HG03108 (cell line): ENCODE results near the gene PSKH1.
A peak's percentile ranks its signal among the peaks of the same experiment; 100 is the strongest.
"Not testable (repeated sequence)": the region's sequence is repeated elsewhere in the genome, so short reads cannot be mapped to it uniquely, and the experiment has no call there.

ENCODE experiments used
- ATAC-seq: cut with Tn5 transposase; IDR thresholded peaks from one replicate; pipeline ENCODE4 v1.9.1; 2021; ENCODE audit warnings: moderate library complexity; ENCODE audit not compliant: unreplicated experiment

PSKH1 gene

DNA sequence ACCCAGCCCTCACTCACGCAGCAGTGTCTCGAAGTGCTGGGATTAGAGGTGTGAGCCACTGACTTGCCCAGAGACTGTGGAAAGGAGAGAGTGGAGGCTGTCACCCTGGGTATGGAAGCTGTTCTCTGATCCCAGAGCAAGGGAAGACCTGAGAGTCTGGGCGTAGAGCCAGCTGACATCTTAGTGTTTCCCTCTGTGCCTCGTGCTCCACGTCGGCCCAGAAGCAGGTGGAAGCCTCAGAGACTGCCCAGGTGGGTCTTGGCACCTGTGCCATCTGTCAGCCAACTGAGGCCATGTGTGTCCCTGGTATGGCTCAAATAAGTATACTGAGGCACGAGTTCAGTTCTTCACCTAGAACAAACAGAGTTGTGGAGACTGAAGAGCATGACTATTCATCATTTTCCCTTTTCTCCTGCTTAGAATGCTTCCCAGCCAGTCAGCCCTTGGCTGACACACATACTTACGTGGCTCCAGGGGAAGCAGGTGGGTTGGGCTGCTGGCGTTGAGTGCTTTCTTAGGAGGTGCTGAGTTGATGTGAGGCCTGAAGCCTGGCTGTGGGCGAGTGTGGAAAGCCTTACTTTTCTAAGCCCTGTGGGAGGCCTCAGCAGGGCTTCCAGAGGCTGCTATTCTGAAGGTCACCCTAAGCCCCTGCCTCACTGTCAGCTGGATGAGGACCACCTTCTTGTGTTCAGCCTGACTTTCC lies 30.5 kb downstream of the PSKH1 start:
- ATAC-seq, result no peak

DNA sequence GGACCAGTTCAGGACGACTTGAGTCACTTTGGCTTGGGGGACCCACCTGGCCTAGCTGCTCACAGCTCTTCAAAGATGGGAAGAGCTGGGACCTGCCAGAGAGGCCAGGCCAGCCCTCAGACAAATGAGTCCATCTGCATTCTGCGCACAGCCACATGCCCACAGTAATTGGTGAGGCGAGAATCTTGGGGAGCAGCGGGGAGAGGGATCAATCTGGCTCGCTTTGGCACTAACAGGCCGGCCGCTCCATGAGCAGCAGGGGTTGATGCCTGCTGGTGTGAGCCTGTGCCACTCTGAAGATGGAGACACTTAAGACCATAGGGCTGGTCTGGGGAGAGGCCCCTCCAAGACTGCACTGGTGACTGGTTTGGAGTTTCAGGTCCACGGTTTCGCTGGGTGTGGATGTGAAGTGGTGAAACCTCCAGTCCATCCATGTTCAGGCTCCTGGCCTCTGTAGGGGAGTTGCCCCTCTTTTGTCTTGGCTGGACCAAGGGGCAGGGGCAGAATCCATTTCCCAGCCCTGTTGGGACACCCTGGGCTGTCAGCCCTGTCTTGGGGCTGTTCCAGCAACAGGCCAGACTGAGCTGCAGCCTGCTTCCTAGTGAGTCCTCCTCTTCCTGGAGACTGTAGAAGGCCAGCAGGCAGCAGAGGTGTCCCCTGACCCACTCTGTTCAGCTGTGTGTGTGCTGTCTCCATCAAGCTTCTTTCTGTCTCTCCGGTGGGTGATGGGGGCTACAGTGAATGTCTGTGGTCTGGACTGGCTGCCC lies 31.3 kb downstream of the PSKH1 start:
- no peak for ATAC-seq

DNA sequence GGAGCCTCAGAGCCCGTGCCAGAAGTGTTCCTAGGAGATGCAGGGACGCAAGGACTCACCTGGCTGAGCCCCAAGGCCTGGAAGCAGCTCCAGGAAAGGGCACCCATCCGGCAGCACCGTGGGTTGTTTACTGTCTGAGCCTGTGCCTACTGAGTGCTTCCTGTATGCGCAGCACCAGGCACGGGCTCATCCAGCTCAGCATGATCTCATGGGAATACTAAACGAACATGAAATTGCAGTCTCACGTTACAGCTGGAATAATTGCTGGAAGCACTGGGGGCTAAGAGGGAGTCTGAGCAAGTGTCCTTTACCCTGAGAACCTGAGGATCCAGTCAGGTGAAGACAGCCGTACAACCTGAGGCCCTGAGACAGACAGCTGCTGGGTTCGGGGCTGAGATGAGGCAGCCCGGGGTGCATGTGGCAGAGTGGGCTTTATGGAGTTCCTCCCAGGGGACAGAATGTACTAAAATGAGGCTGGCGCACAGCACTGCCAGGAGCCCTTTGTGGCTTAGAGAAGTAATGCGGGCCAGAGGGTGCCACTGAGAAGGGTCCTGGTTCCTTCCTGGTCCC lies 33.2 kb downstream of the PSKH1 start:
- no peak for ATAC-seq

DNA sequence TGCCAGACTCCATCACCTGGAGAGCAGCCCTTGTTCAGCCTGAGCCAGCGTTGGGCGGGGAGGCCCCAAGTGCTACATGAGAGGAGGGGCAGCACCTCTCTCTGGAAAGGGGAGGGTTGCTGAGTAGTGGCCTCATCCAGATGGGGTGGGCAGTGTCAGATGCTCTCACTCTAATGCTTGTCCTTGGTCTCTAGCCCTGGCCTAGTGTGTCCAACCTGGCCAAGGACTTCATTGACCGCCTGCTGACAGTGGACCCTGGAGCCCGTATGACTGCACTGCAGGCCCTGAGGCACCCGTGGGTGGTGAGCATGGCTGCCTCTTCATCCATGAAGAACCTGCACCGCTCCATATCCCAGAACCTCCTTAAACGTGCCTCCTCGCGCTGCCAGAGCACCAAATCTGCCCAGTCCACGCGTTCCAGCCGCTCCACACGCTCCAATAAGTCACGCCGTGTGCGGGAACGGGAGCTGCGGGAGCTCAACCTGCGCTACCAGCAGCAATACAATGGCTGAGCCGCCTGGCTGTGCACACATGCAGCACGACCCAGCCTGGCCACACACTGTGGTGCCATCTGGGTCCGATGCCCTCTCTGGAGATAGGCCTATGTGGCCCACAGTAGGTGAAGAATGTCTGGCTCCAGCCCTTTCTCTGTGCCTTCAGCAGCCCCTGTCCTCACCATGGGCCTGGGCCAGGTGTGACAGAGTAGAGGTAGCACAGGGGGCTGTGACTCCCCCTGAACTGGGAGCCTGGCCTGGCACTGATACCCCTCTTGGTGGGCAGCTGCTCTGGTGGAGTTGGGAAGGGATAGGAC lies 34.3 kb downstream of the PSKH1 start:
- ATAC-seq, result no peak

DNA sequence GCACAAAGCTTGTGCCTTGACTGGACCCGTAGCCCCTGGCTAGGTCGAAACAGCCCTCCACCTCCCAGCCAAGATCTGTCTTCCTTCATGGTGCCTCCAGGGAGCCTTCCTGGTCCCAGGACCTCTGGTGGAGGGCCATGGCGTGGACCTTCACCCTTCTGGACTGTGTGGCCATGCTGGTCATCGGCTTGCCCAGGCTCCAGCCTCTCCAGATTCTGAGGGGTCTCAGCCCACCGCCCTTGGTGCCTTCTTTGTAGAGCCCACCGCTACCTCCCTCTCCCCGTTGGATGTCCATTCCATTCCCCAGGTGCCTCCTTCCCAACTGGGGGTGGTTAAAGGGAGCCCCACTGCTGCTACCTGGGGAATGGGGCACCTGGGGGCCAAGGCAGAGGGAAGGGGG lies 35.1 kb downstream of the PSKH1 start:
- no peak for ATAC-seq

DNA sequence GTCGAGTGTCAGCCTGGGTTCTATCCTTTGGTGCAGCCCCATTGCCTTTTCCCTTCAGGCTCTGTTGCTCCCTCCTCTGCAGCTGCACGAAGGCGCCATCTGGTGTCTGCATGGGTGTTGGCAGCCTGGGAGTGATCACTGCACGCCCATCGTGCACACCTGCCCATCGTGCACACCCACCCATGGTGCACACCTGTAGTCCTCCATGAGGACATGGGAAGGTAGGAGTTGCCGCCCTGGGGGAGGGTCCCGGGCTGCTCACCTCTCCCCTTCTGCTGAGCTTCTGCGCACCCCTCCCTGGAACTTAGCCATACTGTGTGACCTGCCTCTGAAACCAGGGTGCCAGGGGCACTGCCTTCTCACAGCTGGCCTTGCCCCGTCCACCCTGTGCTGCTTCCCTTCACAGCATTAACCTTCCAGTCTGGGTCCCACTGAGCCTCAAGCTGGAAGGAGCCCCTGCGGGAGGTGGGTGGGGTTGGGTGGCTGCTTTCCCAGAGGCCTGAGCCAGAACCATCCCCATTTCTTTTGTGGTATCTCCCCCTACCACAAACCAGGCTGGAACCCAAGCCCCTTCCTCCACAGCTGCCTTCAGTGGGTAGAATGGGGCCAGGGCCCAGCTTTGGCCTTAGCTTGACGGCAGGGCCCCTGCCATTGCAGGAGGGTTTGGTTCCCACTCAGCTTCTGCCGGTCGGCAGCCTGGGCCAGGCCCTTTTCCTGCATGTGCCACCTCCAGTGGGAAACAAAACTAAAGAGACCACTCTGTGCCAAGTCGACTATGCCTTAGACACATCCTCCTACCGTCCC lies 35.7 kb downstream of the PSKH1 start:
- ATAC-seq, result no peak

DNA sequence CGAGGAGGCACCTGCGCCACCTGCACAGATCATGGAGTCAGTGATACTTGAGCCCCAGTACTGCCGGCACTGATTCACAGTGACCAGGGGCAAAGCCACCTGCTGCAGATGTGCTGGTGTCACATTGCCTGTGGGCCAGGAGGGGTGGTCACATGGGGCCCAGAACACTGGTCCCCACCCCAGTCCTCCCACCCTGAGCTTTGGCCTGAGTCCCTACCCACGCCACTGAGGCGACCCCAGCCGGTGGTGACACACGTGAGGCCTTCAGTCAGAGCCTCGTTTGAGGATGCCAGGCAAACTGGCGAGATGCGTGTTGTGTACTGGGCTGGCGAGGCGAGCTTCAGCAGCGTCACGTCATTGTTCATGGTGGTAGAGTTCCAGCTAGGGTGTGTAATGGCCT lies 37.1 kb downstream of the PSKH1 start:
- ATAC-seq, result no peak

DNA sequence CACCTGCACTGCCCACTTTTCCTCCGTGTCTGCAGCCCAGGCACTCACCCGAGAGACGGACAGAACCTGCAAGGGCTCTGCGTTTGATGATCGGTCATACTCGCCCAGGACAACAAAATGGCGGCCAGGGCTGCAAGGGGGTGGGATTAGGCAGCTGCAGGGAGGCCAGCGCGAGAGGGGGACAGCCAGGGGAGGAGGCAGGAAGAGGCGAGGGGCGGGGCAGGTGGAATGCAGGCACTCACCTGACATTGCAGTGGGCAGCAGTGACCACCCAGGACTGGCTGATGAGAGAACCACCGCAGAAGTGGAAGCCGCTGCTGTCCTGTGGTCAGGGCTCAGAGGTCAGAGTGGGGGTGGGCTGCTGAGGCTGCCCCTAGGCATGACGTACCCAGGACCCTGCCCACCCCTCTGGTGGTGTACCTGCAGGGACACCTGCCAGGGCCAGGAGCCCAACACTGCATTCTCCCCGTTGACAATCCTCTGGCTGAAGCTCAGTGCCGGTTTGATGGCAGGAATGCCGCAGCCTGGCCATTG lies 37.7 kb downstream of the PSKH1 start:
- no peak for ATAC-seq

DNA sequence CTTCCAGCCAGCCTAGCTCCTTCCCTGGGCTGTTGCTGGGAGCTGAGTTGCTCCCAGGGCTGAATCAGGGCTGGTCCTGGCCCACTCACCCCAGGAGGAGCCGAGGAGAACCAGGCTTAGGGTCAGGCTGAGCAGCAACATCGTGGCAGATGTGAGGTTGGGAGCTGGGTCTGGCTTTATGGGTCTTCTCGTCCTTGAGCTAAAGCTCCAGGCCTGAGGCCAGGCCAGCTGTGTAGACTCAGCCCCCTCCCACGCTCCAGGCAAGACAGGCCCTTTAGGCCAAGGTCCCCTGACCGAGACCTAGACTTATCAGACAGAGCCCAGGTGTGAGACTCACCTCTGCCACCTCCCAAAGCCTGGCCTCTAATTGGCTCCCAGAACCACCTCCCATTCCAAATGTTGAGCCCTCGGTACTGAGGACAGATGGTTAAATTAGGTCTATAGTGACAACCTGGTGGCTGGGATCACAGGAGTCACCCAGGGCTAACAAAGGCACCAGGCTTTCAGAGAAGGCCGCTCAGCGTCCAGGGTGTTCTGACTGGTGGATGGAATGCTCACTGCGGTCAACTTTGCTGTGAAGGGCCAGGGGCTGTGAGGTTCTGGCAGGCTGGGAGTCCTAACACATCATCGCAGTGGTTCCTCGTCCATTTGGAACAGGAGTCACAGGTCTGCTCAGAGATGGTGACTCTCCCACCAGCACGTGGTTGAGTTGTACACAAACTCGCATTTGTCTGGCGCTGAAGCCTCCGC lies 38.8 kb downstream of the PSKH1 start, which contains the start of gene CTRL:
CTRL (minus strand) TSS at position 151 of the 750 bp plus-strand sequence; CDS start at position 141, 10 bp downstream.
- no peak for ATAC-seq

DNA sequence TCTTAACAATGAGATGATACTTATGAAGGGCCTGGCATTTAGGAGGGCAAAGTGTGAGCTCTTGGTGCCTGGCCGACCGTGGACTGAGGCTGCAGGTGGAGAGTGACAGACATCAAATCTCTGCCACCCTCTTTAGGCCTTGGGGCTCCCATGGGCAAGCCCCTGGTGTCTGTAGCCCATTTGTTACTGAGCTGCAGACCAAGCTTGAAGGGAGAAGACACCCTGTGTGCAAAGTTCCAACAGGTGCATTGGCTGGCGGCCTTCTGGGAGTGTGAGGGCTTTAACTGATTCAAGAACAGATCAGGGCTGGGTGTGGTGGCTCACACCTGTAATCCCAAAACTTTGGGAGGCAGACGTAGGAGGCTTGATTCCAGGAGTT lies 39.4 kb downstream of the PSKH1 start:
- ATAC-seq, result no peak

DNA sequence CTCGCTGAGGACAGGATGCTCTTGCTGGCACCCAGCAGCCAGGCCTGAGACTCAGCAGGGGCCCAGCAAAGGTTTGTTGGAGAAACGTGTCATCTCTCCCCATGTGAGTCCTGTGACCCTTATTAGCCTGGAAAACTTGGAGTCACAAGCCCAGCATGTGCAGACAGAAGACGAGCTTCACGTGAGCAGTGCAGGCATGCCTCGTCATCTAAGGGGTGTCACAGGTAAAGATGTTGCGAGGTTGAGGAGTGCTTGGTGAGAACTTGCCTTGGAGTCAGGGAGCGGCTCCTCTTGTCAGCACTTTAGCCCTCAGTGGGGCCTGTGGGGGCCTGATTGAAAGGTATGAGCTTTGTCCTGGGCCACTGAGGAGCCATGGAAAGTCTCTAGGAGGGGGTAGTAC lies 40.8 kb downstream of the PSKH1 start:
- no peak for ATAC-seq

DNA sequence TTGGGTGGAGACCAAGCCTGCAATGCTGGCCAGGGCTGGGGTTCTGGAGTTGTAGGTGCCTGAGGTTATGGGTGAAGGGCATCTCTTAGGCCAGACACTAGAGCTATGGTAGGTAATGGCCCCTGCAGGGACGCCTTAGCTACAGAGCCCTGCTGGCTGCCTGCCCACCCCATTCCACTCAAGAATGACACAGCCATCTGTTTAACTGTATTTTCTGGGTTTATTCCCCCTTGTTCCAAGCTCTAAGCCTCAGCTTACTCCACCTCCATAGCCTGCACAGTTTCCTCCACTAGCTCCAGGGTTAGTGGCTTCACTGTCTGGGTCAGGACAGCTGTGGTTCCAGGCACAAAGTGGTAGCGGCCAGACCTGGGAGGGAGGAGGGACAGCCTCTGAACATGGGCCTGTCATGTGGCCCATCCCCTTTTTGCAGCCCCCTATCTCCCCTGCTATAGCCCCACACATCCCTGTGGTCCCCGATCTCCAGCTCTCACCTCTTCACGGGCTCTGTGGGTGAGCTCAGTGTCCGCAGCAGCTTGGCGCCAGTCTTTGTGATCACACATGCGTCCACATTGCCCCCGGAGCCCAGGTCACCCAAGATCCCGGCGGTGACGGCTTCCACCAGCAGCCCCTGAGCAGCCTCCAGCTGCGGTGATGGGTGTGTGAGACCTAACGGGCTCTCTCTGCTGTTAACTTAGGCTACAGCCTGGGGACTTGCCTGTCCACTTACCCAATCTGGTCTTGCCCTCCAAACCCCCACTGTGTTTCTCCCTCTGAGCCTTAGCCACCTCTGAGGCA lies 41.4 kb downstream of the PSKH1 start:
- no peak for ATAC-seq

DNA sequence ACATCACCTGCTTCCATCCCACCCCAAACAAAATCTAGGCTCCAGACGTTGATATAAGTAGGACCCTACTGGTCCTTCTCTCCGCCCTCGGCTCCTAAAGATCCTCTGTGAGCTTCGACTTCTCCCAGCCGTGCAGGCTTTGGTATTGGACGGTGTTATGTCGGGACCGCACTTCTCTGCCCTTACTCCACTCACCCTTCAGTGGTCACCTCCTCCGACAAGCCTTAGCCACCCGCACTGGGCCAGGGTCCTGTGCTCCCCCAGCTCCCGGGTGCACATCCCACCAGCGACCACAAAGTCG lies 42.0 kb downstream of the PSKH1 start:
- no peak for ATAC-seq

DNA sequence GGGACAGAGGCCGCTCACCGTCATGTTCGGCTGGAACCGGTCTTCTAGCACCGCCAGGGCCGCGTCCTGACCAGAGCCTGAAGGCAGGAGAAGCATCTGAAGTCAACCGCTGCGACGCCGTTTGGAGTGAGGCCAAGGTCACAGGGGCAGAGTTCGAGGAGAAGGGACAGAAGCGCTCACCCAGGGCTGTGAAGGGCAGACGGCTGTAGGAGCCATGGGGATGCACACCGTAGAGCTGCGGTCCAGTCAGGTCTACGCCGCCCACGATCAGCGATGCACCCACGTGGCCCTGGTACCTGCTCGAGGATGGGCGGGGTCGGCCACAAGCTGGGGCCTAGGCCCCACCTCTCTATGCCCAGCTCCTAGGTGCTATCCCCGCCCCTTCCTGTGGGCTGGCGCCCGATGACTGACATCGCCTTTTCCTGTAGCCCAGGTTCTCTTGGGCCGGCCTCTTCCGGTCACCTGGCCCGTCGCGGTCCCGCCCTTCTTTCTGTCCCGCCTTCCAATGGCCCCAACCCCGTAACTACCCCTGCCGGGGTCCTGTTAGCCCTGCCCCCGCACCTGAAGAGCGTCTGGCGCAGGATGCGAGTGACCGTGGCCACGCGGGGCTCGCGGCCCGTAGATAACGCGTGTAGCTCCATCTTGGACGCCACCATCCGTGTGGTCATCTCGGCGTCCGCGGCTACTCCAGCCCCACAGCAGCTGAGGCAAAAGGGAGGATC lies 42.5 kb downstream of the PSKH1 start:
- ATAC-seq, result peak; percentile 91

DNA sequence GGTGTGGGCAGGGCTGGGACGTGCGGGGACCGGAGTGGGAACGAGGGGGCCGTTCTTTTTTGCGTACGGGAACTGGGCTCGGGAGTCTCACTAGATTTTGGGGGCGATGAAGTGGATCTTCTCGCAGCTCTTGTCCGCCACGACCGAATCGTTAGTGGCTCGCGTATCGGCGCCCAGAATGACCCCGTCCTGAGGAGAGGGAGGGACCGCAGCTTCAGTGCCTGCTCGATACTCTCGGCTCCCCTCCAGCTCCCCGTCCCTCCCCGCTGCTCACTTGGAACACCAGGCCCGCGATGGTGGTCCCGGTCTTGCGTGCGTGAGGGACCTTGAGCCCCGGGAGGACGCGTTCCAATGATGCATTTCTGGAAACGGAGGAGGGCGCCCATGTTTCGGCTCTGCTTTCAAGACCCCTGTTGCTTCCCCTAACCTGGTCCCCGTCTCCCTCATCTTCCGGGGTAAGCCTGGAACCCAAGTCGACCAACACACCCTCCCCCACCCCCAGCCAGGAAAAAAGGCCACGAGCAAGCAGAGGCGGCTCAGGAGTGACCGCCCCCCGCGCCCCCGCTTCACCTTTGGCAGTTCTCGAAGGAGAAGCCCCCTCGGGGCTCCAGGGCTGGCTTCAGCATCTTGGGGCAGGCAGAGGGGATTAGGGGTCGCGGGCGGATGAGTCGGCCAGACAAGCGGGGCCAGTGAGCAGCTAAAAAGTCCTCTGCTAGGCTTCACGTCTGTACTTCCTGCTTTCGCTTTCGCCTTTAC lies 43.2 kb downstream of the PSKH1 start, which contains the start of gene PSMB10:
PSMB10 (minus strand) TSS at position 727 of the 756 bp plus-strand sequence; CDS start at position 626, 101 bp downstream.
- no peak for ATAC-seq

DNA sequence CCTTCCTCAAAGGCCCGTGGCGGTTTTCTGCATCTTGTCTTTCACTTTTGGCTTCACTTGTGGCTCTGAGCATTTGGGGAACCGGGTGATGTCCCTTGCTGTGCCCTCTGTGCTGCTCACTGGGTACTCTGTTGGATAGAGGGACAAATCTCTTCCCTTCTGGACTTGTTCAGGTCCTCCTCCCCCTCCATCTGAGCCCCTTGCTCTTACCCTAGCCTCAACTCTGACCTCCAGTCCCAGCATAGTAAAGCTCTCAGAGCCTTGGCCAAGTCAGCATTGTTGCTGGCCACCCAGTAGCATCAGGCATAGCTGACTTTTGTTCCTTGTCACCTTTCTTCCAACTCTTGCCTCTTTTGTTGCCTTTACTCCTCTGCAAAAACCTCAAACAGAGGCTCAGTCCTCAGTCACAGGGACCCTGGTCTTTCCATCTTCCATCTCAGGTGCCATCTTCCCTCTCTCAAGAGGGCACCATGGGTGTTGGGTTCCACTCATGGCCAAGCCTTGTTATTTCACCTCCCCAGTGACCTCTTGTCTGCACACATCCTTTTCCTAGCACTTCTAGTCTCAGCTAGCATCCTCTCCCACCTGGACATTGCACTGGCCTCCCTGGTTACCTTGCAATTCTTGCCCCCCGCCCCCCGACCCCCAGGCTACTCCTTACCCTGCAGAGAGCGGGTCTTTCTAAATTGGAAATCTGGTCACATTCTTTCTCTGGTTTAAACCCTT lies 44.0 kb downstream of the PSKH1 start:
- peak; percentile 58 for ATAC-seq

DNA sequence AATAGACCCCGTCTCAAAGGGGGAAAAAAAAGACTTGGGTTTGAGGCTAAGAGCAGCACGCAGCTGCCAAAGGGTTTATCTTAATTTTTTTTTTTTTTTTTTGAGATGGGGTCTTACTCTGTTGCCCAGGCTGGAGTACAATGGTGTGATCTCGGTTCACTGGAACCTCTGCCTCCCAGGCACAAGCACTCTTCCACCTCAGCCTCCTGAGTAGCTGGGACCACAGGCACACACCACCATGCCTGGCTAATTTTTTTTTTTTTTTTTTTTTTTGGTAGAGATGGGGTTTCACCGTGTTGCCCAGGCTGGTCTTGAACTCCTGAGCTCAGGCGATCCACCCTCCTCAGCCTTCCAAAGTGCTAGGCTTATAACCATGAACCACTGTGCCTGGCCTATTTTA lies 44.7 kb downstream of the PSKH1 start:
- ATAC-seq, result not testable (repeated sequence)
